HG03457 (cell line): ENCODE measurements around the gene SPAAR.
"Not testable (repeated sequence)": the region's sequence is repeated elsewhere in the genome, so short reads cannot be mapped to it uniquely, and the experiment has no call there.

Experiments
- ATAC-seq: cut with Tn5 transposase; IDR thresholded peaks from one replicate; pipeline ENCODE4 v1.9.1; 2021; ENCODE audit warnings: moderate number of reproducible peaks; ENCODE audit not compliant: unreplicated experiment

SPAAR gene

GRCh38 chr9:35903049-35903448 is 6.2 kb upstream of the SPAAR start:
- no peak for ATAC-seq

- ATAC-seq, result no peak
These were observed 5.0 kb upstream of the SPAAR start for GRCh38 chr9:35904338-35904737.

DNA sequence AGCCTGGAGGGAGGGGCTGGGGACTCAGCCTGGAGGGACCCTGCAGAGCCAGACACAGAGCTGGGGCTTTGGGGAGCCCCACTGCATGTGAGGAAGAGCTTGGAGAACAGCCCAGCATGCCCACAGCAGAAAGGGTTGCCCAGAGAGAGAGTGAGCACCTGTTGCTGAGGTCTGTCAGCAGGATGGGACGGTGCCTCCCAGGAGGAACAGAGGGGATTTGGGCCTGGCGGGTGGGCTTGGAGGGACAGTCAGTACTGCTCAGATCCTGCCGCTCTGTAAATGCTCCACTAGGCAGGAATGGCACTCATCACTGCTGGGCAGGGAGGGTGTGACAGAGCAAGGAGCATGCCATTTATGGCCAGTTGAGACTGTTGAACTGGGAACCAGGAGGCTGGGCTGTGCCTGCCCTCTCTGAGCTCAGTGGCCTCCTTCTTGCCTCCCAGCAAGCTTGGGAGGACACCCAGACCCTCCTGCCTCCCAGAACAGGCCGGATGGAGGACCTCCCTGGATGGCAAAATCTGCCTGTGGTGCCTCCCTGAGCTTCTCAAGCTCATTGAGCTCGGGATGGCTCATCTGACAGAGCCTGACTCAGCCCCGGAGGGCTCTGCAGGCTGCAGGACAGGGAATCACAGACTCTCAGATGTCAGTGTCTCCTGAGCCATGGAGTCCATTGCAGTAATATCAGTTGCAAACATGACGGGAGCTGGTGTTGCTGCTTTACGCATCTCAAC is 4.1 kb upstream of the SPAAR start:
- no peak for ATAC-seq

DNA sequence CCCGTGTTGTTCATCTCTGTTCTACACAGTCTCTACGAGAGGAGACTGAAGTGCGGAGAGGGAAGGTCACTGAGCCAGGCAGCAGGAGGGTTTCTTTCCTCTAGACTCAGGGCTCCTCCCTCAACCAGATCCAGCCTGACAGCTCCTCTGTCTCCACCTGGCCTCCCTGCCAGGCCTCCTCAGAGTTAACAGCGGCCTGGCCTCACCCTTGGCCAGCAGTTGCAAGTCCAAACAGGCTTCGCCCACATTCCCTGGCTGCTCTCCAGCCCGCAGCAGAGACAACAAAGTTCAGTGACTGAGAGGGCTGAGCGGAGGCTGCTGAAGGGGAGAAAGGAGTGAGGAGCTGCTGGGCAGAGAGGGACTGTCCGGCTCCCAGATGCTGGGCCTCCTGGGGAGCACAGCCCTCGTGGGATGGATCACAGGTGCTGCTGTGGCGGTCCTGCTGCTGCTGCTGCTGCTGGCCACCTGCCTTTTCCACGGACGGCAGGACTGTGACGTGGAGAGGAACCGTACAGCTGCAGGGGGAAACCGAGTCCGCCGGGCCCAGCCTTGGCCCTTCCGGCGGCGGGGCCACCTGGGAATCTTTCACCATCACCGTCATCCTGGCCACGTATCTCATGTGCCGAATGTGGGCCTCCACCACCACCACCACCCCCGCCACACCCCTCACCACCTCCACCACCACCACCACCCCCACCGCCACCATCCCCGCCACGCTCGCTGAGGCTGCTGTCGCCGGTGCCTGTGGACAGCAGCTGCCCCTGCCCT is 3.2 kb upstream of the SPAAR start, which contains the start of gene HRCT1:
Gene HRCT1 (plus strand): TSS at position 291 of the 768 bp plus-strand sequence. CDS start 86 bp downstream, at position 377.
- no peak for ATAC-seq

GRCh38 chr9:35906923-35907699 is 2.2 kb upstream of the SPAAR start:
- no peak for ATAC-seq

DNA sequence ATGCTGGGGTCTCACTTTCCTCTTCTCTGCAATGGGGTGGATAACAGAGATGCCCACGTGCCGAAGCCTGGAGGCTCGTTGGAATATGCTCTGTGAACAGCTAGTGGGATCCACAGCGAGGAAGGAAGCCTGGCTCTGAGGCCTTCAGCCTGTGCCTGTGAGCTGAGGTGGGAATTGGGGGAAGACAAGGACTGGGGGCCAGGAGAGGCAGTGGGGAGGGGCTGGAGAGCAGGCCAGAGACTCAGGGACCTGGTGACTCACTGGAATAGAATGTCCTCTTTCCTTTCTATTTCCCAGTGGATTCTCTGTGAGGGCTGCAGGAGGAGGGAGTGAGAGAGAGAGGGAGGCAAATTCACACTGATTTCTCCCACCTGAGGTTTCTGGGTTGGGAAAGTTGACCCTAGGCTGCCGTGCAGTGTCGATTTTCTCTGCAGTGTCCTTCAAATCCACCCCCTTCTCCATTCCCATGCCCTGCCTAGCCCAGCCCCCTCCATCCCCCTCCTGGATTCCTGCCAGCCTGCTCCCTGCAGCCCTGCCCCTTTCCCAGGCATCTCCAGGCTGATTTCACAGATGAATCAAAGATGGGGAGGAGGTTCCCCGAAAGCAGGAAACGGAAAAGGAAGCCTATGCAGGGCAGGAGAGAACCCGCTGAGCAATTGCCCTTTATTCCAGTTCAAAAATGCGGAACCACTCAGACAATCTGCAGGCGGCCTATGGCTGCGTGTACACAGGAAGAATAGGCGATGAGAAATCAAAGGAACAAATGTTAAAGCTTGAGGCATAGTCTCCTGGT is 1.4 kb upstream of the SPAAR start:
- ATAC-seq, result no peak

GRCh38 chr9:35908504-35909125 is 675 bp upstream of the SPAAR start:
- ATAC-seq, result no peak

- ATAC-seq, result no peak
These were observed 660 bp downstream of the SPAAR start for GRCh38 chr9:35909687-35910612.

GRCh38 chr9:35910613-35911359 is 1.5 kb downstream of the SPAAR start:
- ATAC-seq, result no peak

GRCh38 chr9:35911690-35912089 is 2.4 kb downstream of the SPAAR start:
- no peak for ATAC-seq

DNA sequence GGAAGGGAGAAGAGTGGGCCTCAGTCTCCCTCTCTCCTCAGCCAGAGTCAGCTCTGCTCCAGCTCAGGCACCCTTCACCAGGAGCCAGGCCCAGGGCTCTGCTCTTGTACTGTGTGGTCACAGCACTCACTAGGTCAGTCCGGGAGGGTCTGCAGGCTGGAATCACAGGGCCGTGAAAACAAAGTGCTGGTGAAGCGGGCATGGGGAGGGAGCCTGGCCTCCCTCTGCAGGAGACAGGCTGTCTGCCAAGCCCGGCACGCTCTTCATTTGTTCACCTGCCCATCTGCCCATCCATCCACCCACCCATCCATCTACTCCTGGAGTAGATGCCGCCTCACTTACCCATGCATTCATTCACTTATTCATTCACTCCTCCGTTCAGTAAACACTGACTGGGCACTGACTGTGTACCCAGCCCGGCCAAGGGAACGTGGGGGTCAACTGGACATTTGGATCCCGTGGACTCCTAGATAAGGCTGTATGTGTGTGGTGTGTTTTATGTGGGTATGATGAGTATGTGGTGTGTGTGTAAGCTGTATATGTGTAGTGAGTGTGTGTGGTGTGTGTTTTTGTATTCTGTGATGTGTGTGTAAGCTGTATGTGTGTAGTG is 3.6 kb downstream of the SPAAR start:
- ATAC-seq, result no peak

GRCh38 chr9:35913429-35913828 is 4.1 kb downstream of the SPAAR start:
- ATAC-seq, result not testable (repeated sequence)

DNA sequence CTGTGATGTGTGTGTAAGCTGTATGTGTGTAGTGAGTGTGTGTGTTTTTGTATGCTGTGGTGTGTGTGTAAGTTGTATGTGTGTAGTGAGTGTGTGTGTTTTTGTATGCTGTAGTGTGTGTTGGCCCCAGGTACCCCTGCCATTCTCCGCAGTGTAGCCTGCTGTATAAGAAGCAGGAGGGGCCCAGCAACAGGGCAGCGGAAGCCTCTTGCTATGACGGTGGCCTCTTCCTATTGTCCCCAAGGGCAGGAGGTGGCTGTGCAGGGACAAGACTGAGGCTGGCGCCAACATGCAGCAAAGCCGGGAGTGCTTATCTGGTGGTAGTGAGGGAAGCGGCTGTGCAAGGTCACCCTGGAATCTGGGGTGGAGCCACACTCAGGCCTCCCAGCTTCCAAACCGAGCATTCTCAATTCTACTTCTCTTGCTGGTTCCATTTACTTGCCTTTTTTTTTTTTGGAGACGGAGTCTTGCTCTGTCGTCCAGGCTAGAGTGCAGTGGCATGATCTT is 5.1 kb downstream of the SPAAR start:
- ATAC-seq, result no peak

- ATAC-seq, result no peak
These were observed 6.5 kb downstream of the SPAAR start for GRCh38 chr9:35915681-35916294.

GRCh38 chr9:35917261-35917660 is 8.0 kb downstream of the SPAAR start:
- ATAC-seq, result no peak

GRCh38 chr9:35918780-35919179 is 9.5 kb downstream of the SPAAR start:
- ATAC-seq, result no peak

GRCh38 chr9:35919212-35920008 is 10.1 kb downstream of the SPAAR start:
- ATAC-seq, result no peak
